ENCODE data around the gene CEACAM16.
"Not testable (repeated sequence)": the region's sequence is repeated elsewhere in the genome, so short reads cannot be mapped to it uniquely, and the experiment has no call there.

CEACAM16 gene

GRCh38 chr19:44703336-44704078 lies 4.6 kb downstream of the CEACAM16 start:
- no peaks in the 10 kb centered on the region for H3K9me3 Mint-ChIP-seq
- H3K27ac Mint-ChIP-seq, result no peak overlapping the region
- no peaks in the 10 kb centered on the region for H3K36me3 Mint-ChIP-seq (ENCODE audit: low read depth)
- no peaks in the 10 kb centered on the region for H3K4me1 Mint-ChIP-seq (ENCODE audit: low read depth)
- no peaks in the 10 kb centered on the region for H3K27me3 Mint-ChIP-seq (ENCODE audit: low read depth)
- H3K4me3 Mint-ChIP-seq, result no peak overlapping the region
- DNase-seq (ENCODE audit: low spot score), result no peak

- Mint-ChIP-seq H3K27me3 (ENCODE audit: low read depth) (no peaks in the 10 kb centered on the region), H3K36me3 (ENCODE audit: low read depth) (no peaks in the 10 kb centered on the region), H3K4me3 (no peak overlapping the region), H3K4me1 (ENCODE audit: low read depth) (no peaks in the 10 kb centered on the region), H3K9me3 (no peaks in the 10 kb centered on the region), H3K27ac (no peak overlapping the region)
- no peak for DNase-seq (ENCODE audit: low spot score)
Measured at GRCh38 chr19:44704982-44705381, 6.0 kb downstream of the CEACAM16 start.

- DNase-seq (ENCODE audit: low spot score), result no peak
- Mint-ChIP-seq H3K4me3 (no peak overlapping the region), H3K4me1 (ENCODE audit: low read depth) (no peaks in the 10 kb centered on the region), H3K27me3 (ENCODE audit: low read depth) (no peaks in the 10 kb centered on the region), H3K36me3 (ENCODE audit: low read depth) (no peaks in the 10 kb centered on the region), H3K27ac (no peak overlapping the region), H3K9me3 (no peaks in the 10 kb centered on the region)
Measured at GRCh38 chr19:44705502-44706010, 6.6 kb downstream of the CEACAM16 start.

- Mint-ChIP-seq H3K36me3 (ENCODE audit: low read depth) (no peaks in the 10 kb centered on the region), H3K27me3 (ENCODE audit: low read depth) (no peaks in the 10 kb centered on the region), H3K4me1 (ENCODE audit: low read depth) (no peaks in the 10 kb centered on the region), H3K27ac (no peak overlapping the region), H3K9me3 (no peaks in the 10 kb centered on the region), H3K4me3 (no peak overlapping the region)
- no peak for DNase-seq (ENCODE audit: low spot score)
Measured at GRCh38 chr19:44706506-44707236, 7.7 kb downstream of the CEACAM16 start.

- no peak for DNase-seq (ENCODE audit: low spot score)
- no peaks in the 10 kb centered on the region for H3K27me3 Mint-ChIP-seq (ENCODE audit: low read depth)
- no peak overlapping the region for H3K4me3 Mint-ChIP-seq
- H3K36me3 Mint-ChIP-seq (ENCODE audit: low read depth), result no peaks in the 10 kb centered on the region
- no peaks in the 10 kb centered on the region for H3K9me3 Mint-ChIP-seq
- no peaks in the 10 kb centered on the region for H3K4me1 Mint-ChIP-seq (ENCODE audit: low read depth)
- no peak overlapping the region for H3K27ac Mint-ChIP-seq
Measured at GRCh38 chr19:44707794-44708193, 8.8 kb downstream of the CEACAM16 start.

GRCh38 chr19:44708940-44709339 lies 10.0 kb downstream of the CEACAM16 start:
- Mint-ChIP-seq H3K4me1 (ENCODE audit: low read depth) (no peaks in the 10 kb centered on the region), H3K4me3 (no peak overlapping the region), H3K27me3 (ENCODE audit: low read depth) (no peaks in the 10 kb centered on the region), H3K9me3 (no peaks in the 10 kb centered on the region), H3K36me3 (ENCODE audit: low read depth) (no peaks in the 10 kb centered on the region), H3K27ac (no peak overlapping the region)
- DNase-seq (ENCODE audit: low spot score), result no peak

GRCh38 chr19:44709434-44710266 lies 10.7 kb downstream of the CEACAM16 start:
- not testable (repeated sequence) for H3K27me3 Mint-ChIP-seq (ENCODE audit: low read depth); H3K27ac Mint-ChIP-seq; DNase-seq (ENCODE audit: low spot score); H3K9me3 Mint-ChIP-seq; H3K36me3 Mint-ChIP-seq (ENCODE audit: low read depth); H3K4me3 Mint-ChIP-seq; H3K4me1 Mint-ChIP-seq (ENCODE audit: low read depth)

GRCh38 chr19:44710483-44710882 lies 11.5 kb downstream of the CEACAM16 start:
- H3K4me3 Mint-ChIP-seq, result no peak overlapping the region
- no peaks in the 10 kb centered on the region for H3K4me1 Mint-ChIP-seq (ENCODE audit: low read depth)
- H3K36me3 Mint-ChIP-seq (ENCODE audit: low read depth), result peaks cover 1% of the 10 kb centered on the region
- peaks cover 13% of the 10 kb centered on the region for H3K9me3 Mint-ChIP-seq
- H3K27me3 Mint-ChIP-seq (ENCODE audit: low read depth), result no peaks in the 10 kb centered on the region
- DNase-seq (ENCODE audit: low spot score), result no peak
- H3K27ac Mint-ChIP-seq, result no peak overlapping the region

GRCh38 chr19:44712864-44713515 lies 14.0 kb downstream of the CEACAM16 start:
- no peak for DNase-seq (ENCODE audit: low spot score)
- no peak overlapping the region for H3K27ac Mint-ChIP-seq
- H3K36me3 Mint-ChIP-seq (ENCODE audit: low read depth), result peaks cover 1% of the 10 kb centered on the region
- no peak overlapping the region for H3K4me3 Mint-ChIP-seq
- H3K4me1 Mint-ChIP-seq (ENCODE audit: low read depth), result no peaks in the 10 kb centered on the region
- peaks cover 19% of the 10 kb centered on the region for H3K9me3 Mint-ChIP-seq
- H3K27me3 Mint-ChIP-seq (ENCODE audit: low read depth), result no peaks in the 10 kb centered on the region

GRCh38 chr19:44714597-44715169 lies 15.7 kb downstream of the CEACAM16 start:
- Mint-ChIP-seq H3K4me3 (no peak overlapping the region), H3K27ac (no peak overlapping the region), H3K4me1 (ENCODE audit: low read depth) (no peaks in the 10 kb centered on the region), H3K9me3 (peaks cover 19% of the 10 kb centered on the region), H3K27me3 (ENCODE audit: low read depth) (no peaks in the 10 kb centered on the region), H3K36me3 (ENCODE audit: low read depth) (peaks cover 1% of the 10 kb centered on the region)
- no peak for DNase-seq (ENCODE audit: low spot score)

GRCh38 chr19:44717603-44718002 lies 18.7 kb downstream of the CEACAM16 start:
- Mint-ChIP-seq H3K4me1 (ENCODE audit: low read depth) (peaks cover 9% of the 10 kb centered on the region), H3K9me3 (peaks cover 19% of the 10 kb centered on the region)
- no peak for DNase-seq (ENCODE audit: low spot score)

GRCh38 chr19:44718441-44719261 lies 19.7 kb downstream of the CEACAM16 start:
- peaks cover 19% of the 10 kb centered on the region for H3K9me3 Mint-ChIP-seq
- no peak for DNase-seq (ENCODE audit: low spot score)
- peaks cover 15% of the 10 kb centered on the region for H3K4me1 Mint-ChIP-seq (ENCODE audit: low read depth)
- H3K27ac Mint-ChIP-seq, result no peak overlapping the region
- no peaks in the 10 kb centered on the region for H3K27me3 Mint-ChIP-seq (ENCODE audit: low read depth)
- H3K4me3 Mint-ChIP-seq, result no peak overlapping the region
- H3K36me3 Mint-ChIP-seq (ENCODE audit: low read depth), result peaks cover 1% of the 10 kb centered on the region

More at GRCh38 chr19:44717603-44718002, 18.7 kb downstream of the CEACAM16 start:
- H3K36me3 Mint-ChIP-seq (ENCODE audit: low read depth), result peaks cover 1% of the 10 kb centered on the region
- no peak overlapping the region for H3K4me3 Mint-ChIP-seq
- no peak overlapping the region for H3K27ac Mint-ChIP-seq
- no peaks in the 10 kb centered on the region for H3K27me3 Mint-ChIP-seq (ENCODE audit: low read depth)
